ENCODE measurements around the gene CNNM4. TPM values are rescaled to one million over a fixed set of nuclear protein-coding genes. Genes with fewer than 3 reads are reported as not detected.

Gene CNNM4
- polyA plus RNA-seq, 1 experiment, result 7.2 TPM

DNA sequence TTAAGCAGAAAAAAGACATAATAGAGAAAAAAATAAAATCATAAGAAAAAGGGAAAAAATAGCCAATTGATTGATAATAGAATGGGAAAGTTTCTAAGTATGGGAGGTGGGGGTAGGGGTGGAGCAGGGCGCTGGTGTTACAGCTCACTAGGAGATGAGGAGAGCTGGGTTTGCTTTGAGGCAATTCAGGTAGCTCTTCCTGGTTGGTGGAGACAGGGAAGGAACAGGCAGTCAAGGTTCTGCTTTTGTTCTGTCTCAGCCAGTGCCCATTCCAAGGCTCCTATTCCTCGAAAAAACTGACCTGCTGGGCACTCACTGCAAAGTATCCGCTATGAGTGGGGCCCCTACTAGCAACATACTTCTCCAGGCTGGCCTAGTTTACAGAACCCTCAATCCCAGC lies 1.7 kb upstream of the CNNM4 start:
- H3K36me3 ChIP-seq (ENCODE audit: control insufficient read depth, insufficient read depth, low read length), result no peaks in the 10 kb centered on the region
- TF ChIP-seq, protein P1, sequence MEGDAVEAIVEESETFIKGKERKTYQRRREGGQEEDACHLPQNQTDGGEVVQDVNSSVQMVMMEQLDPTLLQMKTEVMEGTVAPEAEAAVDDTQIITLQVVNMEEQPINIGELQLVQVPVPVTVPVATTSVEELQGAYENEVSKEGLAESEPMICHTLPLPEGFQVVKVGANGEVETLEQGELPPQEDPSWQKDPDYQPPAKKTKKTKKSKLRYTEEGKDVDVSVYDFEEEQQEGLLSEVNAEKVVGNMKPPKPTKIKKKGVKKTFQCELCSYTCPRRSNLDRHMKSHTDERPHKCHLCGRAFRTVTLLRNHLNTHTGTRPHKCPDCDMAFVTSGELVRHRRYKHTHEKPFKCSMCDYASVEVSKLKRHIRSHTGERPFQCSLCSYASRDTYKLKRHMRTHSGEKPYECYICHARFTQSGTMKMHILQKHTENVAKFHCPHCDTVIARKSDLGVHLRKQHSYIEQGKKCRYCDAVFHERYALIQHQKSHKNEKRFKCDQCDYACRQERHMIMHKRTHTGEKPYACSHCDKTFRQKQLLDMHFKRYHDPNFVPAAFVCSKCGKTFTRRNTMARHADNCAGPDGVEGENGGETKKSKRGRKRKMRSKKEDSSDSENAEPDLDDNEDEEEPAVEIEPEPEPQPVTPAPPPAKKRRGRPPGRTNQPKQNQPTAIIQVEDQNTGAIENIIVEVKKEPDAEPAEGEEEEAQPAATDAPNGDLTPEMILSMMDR (IDR thresholded peaks at IDR 0.05; ENCODE audit: insufficient read depth, low read depth, low read length), result no peak
- CTCF ChIA-PET, result interaction anchor here (1.0 kb wide), 1 partner anchor 14 kb away, joined by 3 read pairs; no protein-coding TSS in a partner anchor
- no peaks in the 10 kb centered on the region for H3K27me3 ChIP-seq (ENCODE audit: control insufficient read depth, insufficient read depth, low read length)
- DNase-seq (ENCODE audit: low read depth), result no peak
- POLR2A ChIA-PET, result no interaction called here
- H3K4me3 ChIP-seq (ENCODE audit: low read depth, low read length), result no peak overlapping the region

DNA sequence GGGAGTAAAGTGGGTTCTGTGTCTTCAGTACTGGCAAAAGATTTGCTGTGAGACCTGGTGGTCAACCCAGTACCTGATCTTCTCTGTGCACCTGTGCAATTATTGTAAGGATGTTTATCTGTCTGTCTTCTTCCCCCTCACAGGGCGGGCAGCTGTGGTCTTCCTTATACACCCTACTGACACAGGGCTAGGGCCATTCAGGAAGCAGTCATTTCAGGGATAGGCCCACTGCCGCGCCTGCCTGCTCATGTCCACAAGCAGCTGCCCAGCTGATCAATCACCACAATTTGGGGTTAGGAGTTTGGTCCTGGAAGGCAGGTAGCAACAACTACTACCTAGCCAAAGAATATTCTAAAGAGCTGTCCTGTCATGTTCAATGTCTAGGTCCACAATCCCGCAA lies 1.2 kb upstream of the CNNM4 start:
- ChIA-PET POLR2A (no interaction called here), CTCF (interaction anchor here (2.4 kb wide), 1 partner anchor 26 kb away, joined by 8 read pairs; no protein-coding TSS in a partner anchor)
- TF ChIP-seq, protein P1 (IDR thresholded peaks at IDR 0.05; ENCODE audit: insufficient read depth, low read depth, low read length), result no peak
- H3K4me3 ChIP-seq (ENCODE audit: low read depth, low read length), result no peak overlapping the region
- H3K27me3 ChIP-seq (ENCODE audit: control insufficient read depth, insufficient read depth, low read length), result no peaks in the 10 kb centered on the region
- H3K36me3 ChIP-seq (ENCODE audit: control insufficient read depth, insufficient read depth, low read length), result no peaks in the 10 kb centered on the region
- no peak for DNase-seq (ENCODE audit: low read depth)

DNA sequence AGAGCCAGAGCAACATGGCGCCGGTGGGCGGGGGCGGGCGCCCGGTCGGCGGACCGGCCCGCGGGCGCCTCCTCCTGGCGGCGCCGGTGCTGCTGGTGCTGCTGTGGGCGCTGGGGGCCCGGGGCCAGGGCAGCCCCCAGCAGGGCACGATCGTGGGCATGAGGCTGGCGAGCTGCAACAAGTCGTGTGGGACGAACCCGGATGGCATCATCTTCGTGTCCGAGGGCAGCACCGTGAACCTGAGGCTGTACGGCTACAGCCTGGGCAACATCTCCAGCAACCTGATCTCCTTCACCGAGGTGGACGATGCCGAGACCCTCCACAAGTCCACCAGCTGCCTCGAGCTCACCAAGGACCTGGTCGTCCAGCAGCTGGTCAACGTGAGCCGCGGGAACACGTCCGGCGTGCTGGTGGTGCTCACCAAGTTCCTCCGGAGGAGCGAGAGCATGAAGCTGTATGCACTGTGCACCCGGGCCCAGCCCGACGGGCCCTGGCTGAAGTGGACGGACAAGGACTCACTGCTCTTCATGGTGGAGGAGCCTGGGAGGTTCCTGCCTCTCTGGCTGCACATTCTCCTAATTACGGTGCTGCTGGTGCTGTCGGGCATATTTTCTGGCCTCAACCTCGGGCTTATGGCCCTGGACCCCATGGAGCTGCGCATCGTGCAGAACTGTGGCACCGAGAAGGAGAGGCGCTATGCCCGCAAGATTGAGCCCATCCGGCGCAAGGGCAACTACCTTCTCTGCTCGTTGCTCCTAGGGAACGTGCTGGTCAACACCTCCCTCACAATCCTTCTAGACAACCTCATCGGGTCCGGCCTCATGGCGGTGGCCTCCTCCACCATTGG lies 507 bp downstream of the CNNM4 start:
- H3K27me3 ChIP-seq (ENCODE audit: control insufficient read depth, insufficient read depth, low read length), result no peaks in the 10 kb centered on the region
- ChIA-PET POLR2A (interaction anchor here (0.5 kb wide), 1 partner anchor 18 kb away, joined by 5 read pairs; no protein-coding TSS in a partner anchor), CTCF (interaction anchor here (0.6 to 2.9 kb wide), 24 partner anchors 9 to 222 kb away, joined by 3 to 15 read pairs (median 4); partner anchors contain the start of genes ANKRD39 and LMAN2L)
- DNase-seq (ENCODE audit: low read depth), result no peak
- TF ChIP-seq, protein P1 (IDR thresholded peaks at IDR 0.05; ENCODE audit: insufficient read depth, low read depth, low read length), result peak; percentile 55
- H3K36me3 ChIP-seq (ENCODE audit: control insufficient read depth, insufficient read depth, low read length), result no peaks in the 10 kb centered on the region
- H3K4me3 ChIP-seq (ENCODE audit: low read depth, low read length), result peak overlapping the region; percentile 70

DNA sequence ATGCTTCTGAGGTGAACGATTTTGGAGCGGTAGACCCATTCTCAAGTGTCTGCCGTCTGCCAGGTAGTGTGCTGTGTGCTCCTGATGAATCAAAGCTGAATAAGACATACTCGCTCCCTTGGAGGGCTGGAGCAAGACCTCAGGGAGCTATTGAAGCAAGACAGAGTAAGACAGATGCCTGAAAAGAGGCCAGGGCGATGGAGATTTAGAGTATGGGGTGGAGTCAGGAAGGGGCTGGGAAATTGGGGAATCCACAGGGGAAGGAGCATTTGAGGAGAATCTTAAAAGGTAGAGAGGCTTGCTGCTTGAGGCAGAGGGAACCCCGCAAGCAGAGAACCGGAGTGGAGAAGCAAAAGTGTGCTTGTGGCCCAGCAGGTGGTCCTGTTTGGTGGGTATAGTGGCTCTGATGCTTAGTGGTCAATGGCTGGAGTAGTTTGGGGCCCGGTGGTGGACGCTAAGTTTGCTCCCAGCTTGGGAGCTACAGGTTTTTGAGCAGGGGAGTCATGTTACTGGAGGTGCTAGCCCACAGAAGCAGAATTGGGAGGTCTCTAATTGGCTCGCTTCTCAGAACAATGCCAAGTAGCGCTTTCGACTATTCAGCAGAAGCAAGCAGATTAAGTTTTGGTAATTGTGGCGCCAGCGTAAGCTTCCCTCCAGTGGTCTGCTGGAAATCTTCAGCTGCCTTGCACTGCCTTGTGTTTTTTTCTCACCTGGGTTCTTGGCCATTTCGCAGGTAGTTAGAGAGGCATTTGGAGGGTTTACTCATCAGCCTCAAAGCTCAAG lies 2.0 kb downstream of the CNNM4 start:
- H3K36me3 ChIP-seq (ENCODE audit: control insufficient read depth, insufficient read depth, low read length), result peaks cover 2% of the 10 kb centered on the region; the same call in 1 of the 2 replicates
- ChIA-PET CTCF (interaction anchor here (0.6 to 2.9 kb wide), 15 partner anchors 11 to 356 kb away, joined by 3 to 15 read pairs (median 5); partner anchors contain the start of genes ANKRD39 and LMAN2L), POLR2A (interaction anchor here (0.6 kb wide), 1 partner anchor 427 kb away, joined by 3 read pairs; the partner anchor contains the start of gene NCAPH)
- TF ChIP-seq, protein P1 (IDR thresholded peaks at IDR 0.05; ENCODE audit: insufficient read depth, low read depth, low read length), result no peak
- DNase-seq (ENCODE audit: low read depth), result no peak
- H3K27me3 ChIP-seq (ENCODE audit: control insufficient read depth, insufficient read depth, low read length), result no peaks in the 10 kb centered on the region
- peak overlapping the region; percentile 28 for H3K4me3 ChIP-seq (ENCODE audit: low read depth, low read length)

Data from BJ (cell line).